SK-N-SH treated with all-trans-retinoic acid at 6 μM for 48 hours (cell line): ENCODE results near the gene SLC4A4.

Source experiments
- ARNTL ChIP-seq: fragments of 450-650 bp; formaldehyde crosslinking; IDR thresholded peaks from 2 replicates; pipeline ENCODE4 v1.5.0; 2020; ENCODE audit warnings: low read depth, mild to moderate bottlenecking, moderate library complexity, borderline replicate concordance
- CSDC2 ChIP-seq: fragments of 250-450 bp; sonication (Bioruptor Pico); IDR thresholded peaks from 2 replicates; pipeline ENCODE4 v1.5.0; 2020; ENCODE audit warnings: mild to moderate bottlenecking, moderate library complexity
- GLIS3 ChIP-seq: fragments of 250-450 bp; sonication (Bioruptor Pico); IDR thresholded peaks from 2 replicates; pipeline ENCODE4 v1.5.0; 2020; ENCODE audit warnings: mild to moderate bottlenecking, moderate library complexity
- RARB ChIP-seq: fragments of 250-450 bp; sonication (Bioruptor Pico); IDR thresholded peaks from 2 replicates; pipeline ENCODE4 v1.8.0; 2021; ENCODE audit warnings: mild to moderate bottlenecking, moderate library complexity
- SNAI2 ChIP-seq: fragments of 250-450 bp; sonication (Bioruptor Pico); IDR thresholded peaks from 2 replicates; pipeline ENCODE4 v1.5.0; 2020; ENCODE audit warnings: mild to moderate bottlenecking, moderate library complexity
- TCF4 ChIP-seq: fragments of 250-450 bp; sonication (Bioruptor Pico); IDR thresholded peaks from 2 replicates; pipeline ENCODE4 v1.8.0; 2021; ENCODE audit warnings: mild to moderate bottlenecking, moderate library complexity, borderline replicate concordance
- ZFP3 ChIP-seq: fragments of 250-450 bp; sonication (Bioruptor Pico); IDR thresholded peaks from 2 replicates; pipeline ENCODE4 v1.5.0; 2020; ENCODE audit warnings: mild to moderate bottlenecking, moderate library complexity
- ZFP30 ChIP-seq: fragments of 450-650 bp; formaldehyde crosslinking; IDR thresholded peaks from 2 replicates; pipeline ENCODE4 v1.5.0; 2022; ENCODE audit warnings: mild to moderate bottlenecking, moderate library complexity
- ZNF565 ChIP-seq: fragments of 450-650 bp; formaldehyde crosslinking; conservative IDR thresholded peaks from 2 replicates; pipeline ENCODE4 v1.5.0; 2020; ENCODE audit warnings: low read depth, mild to moderate bottlenecking, moderate library complexity
- ZNF8 ChIP-seq: fragments of 450-650 bp; formaldehyde crosslinking; IDR thresholded peaks from 2 replicates; pipeline ENCODE4 v1.5.0; 2020; ENCODE audit warnings: mild to moderate bottlenecking, moderate library complexity
- TF ChIP-seq, protein P1 (sequence below): fragments of 250-450 bp; sonication (Bioruptor Pico); IDR thresholded peaks from 2 replicates; pipeline ENCODE4 v1.5.1; 2021; ENCODE audit warnings: mild to moderate bottlenecking, moderate library complexity
- TF ChIP-seq, protein P2 (sequence below): fragments of 250-450 bp; sonication (Bioruptor Pico); IDR thresholded peaks from 2 replicates; pipeline ENCODE4 v1.5.0; 2020; ENCODE audit warnings: mild to moderate bottlenecking, moderate library complexity
- TF ChIP-seq, protein P3 (sequence below): fragments of 250-450 bp; sonication (Bioruptor Pico); IDR thresholded peaks from 2 replicates; pipeline ENCODE4 v1.8.0; 2020; ENCODE audit warnings: mild to moderate bottlenecking, moderate library complexity, borderline replicate concordance
- TF ChIP-seq, protein P4 (sequence below): fragments of 250-450 bp; sonication (Bioruptor Pico); IDR thresholded peaks from 2 replicates; pipeline ENCODE4 v1.5.1; 2020; ENCODE audit warnings: low read depth, mild to moderate bottlenecking, moderate library complexity

DNA sequence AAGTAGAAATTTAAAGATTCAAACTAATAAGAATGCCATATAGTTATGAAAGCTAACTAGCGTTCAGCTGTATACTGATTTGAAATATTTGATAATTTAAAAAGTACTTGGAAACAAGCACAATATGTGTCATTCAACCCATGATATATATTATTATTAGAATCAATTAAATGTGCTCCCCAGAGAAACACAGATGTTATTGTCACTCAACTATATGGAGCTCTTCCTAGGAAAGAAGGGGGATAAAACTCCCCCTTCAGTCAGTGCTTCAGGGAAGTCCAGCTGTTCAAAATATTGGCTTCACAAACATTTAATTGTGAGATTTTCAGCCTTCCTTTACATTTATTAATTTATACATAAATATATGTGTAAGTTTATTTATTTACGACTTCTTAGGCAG is 135.9 kb downstream of the SLC4A4 start:
- TF ChIP-seq, protein P1, sequence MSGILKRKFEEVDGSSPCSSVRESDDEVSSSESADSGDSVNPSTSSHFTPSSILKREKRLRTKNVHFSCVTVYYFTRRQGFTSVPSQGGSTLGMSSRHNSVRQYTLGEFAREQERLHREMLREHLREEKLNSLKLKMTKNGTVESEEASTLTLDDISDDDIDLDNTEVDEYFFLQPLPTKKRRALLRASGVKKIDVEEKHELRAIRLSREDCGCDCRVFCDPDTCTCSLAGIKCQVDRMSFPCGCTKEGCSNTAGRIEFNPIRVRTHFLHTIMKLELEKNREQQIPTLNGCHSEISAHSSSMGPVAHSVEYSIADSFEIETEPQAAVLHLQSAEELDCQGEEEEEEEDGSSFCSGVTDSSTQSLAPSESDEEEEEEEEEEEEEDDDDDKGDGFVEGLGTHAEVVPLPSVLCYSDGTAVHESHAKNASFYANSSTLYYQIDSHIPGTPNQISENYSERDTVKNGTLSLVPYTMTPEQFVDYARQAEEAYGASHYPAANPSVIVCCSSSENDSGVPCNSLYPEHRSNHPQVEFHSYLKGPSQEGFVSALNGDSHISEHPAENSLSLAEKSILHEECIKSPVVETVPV (CRISPR knock-in tag), result no peak
- TF ChIP-seq, protein P2, sequence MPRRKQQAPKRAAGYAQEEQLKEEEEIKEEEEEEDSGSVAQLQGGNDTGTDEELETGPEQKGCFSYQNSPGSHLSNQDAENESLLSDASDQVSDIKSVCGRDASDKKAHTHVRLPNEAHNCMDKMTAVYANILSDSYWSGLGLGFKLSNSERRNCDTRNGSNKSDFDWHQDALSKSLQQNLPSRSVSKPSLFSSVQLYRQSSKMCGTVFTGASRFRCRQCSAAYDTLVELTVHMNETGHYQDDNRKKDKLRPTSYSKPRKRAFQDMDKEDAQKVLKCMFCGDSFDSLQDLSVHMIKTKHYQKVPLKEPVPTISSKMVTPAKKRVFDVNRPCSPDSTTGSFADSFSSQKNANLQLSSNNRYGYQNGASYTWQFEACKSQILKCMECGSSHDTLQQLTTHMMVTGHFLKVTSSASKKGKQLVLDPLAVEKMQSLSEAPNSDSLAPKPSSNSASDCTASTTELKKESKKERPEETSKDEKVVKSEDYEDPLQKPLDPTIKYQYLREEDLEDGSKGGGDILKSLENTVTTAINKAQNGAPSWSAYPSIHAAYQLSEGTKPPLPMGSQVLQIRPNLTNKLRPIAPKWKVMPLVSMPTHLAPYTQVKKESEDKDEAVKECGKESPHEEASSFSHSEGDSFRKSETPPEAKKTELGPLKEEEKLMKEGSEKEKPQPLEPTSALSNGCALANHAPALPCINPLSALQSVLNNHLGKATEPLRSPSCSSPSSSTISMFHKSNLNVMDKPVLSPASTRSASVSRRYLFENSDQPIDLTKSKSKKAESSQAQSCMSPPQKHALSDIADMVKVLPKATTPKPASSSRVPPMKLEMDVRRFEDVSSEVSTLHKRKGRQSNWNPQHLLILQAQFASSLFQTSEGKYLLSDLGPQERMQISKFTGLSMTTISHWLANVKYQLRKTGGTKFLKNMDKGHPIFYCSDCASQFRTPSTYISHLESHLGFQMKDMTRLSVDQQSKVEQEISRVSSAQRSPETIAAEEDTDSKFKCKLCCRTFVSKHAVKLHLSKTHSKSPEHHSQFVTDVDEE (CRISPR knock-in tag), result no peak
- no peak for TF ChIP-seq ZFP3 (CRISPR knock-in tag)
- TF ChIP-seq, protein P3, sequence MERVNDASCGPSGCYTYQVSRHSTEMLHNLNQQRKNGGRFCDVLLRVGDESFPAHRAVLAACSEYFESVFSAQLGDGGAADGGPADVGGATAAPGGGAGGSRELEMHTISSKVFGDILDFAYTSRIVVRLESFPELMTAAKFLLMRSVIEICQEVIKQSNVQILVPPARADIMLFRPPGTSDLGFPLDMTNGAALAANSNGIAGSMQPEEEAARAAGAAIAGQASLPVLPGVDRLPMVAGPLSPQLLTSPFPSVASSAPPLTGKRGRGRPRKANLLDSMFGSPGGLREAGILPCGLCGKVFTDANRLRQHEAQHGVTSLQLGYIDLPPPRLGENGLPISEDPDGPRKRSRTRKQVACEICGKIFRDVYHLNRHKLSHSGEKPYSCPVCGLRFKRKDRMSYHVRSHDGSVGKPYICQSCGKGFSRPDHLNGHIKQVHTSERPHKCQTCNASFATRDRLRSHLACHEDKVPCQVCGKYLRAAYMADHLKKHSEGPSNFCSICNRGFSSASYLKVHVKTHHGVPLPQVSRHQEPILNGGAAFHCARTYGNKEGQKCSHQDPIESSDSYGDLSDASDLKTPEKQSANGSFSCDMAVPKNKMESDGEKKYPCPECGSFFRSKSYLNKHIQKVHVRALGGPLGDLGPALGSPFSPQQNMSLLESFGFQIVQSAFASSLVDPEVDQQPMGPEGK (CRISPR knock-in tag), result no peak
- no peak for TF ChIP-seq ZFP30
- TF ChIP-seq GLIS3 (CRISPR knock-in tag), result no peak
- no peak for TF ChIP-seq SNAI2 (CRISPR knock-in tag)
- TF ChIP-seq RARB, result no peak
- TF ChIP-seq, protein P4, sequence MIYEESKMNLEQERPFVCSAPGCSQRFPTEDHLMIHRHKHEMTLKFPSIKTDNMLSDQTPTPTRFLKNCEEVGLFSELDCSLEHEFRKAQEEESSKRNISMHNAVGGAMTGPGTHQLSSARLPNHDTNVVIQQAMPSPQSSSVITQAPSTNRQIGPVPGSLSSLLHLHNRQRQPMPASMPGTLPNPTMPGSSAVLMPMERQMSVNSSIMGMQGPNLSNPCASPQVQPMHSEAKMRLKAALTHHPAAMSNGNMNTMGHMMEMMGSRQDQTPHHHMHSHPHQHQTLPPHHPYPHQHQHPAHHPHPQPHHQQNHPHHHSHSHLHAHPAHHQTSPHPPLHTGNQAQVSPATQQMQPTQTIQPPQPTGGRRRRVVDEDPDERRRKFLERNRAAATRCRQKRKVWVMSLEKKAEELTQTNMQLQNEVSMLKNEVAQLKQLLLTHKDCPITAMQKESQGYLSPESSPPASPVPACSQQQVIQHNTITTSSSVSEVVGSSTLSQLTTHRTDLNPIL (CRISPR knock-in tag), result no peak
- no peak for TF ChIP-seq TCF4 (CRISPR knock-in tag)
- no peak for TF ChIP-seq CSDC2 (CRISPR knock-in tag)
- TF ChIP-seq ARNTL (CRISPR knock-in tag), result no peak
- no peak for TF ChIP-seq ZNF565 (CRISPR knock-in tag)
- TF ChIP-seq ZNF8 (CRISPR knock-in tag), result no peak
